HepG2 (cell line): Measurements from ENCODE around the gene TNP2. TPM values are rescaled to one million over a fixed set of nuclear protein-coding genes. Genes with fewer than 3 reads are reported as not detected.

Source experiments
- ARID2 ChIP-seq: sonication (generic); formaldehyde crosslinking; IDR thresholded peaks from 2 replicates; pipeline ENCODE4 v1.8.1; 2022; ENCODE audit warnings: mild to moderate bottlenecking, missing genetic modification reagents, borderline replicate concordance
- CENPX ChIP-seq: sonication (generic); formaldehyde crosslinking; IDR thresholded peaks from 2 replicates; pipeline ENCODE4 v1.9.0; 2021; ENCODE audit warnings: mild to moderate bottlenecking, missing genetic modification reagents, moderate library complexity
- HDAC1 ChIP-seq: sonication (generic); formaldehyde crosslinking; IDR thresholded peaks from 2 replicates; pipeline ENCODE4 v1.5.1; 2020; ENCODE audit warnings: mild to moderate bottlenecking, missing genetic modification reagents
- NAIF1 ChIP-seq: sonication (generic); formaldehyde crosslinking; IDR thresholded peaks from 2 replicates; pipeline ENCODE4 v1.5.0; 2020; ENCODE audit warnings: mild to moderate bottlenecking, missing genetic modification reagents, borderline replicate concordance
- SIN3A ChIP-seq: IDR thresholded peaks from 2 replicates; pipeline ENCODE4 v1.6.1; 2011; ENCODE audit warnings: low read depth, mild to moderate bottlenecking, control low read depth, low read length, borderline replicate concordance
- TEAD2 ChIP-seq: sonication (generic); formaldehyde crosslinking; IDR thresholded peaks from 2 replicates; pipeline ENCODE4 v1.9.0; 2021; ENCODE audit warnings: missing genetic modification reagents
- XRCC5 ChIP-seq: fragments of 200-400 bp; formaldehyde crosslinking; optimal IDR thresholded peaks from 2 replicates; pipeline ENCODE3; 2017; ENCODE audit warnings: mild to moderate bottlenecking, low read length
- ZBTB38 ChIP-seq: sonication (generic); formaldehyde crosslinking; IDR thresholded peaks from 2 replicates; pipeline ENCODE4 v1.5.1; 2020; ENCODE audit warnings: mild to moderate bottlenecking, missing genetic modification reagents
- ZFP82 ChIP-seq: sonication (generic); formaldehyde crosslinking; IDR thresholded peaks from 2 replicates; pipeline ENCODE4 v1.5.1; 2020; ENCODE audit warnings: mild to moderate bottlenecking, missing genetic modification reagents, borderline replicate concordance
- ZNF136 ChIP-seq: sonication (generic); formaldehyde crosslinking; IDR thresholded peaks from 2 replicates; pipeline ENCODE4 v1.8.1; 2022; ENCODE audit warnings: low read depth, mild to moderate bottlenecking, moderate library complexity, missing genetic modification reagents
- ZNF292 ChIP-seq: sonication (generic); formaldehyde crosslinking; IDR thresholded peaks from 2 replicates; pipeline ENCODE4 v1.8.1; 2022; ENCODE audit warnings: mild to moderate bottlenecking, low read depth, missing genetic modification reagents, borderline replicate concordance
- ZNF782 ChIP-seq: sonication (generic); formaldehyde crosslinking; IDR thresholded peaks from 2 replicates; pipeline ENCODE4 v1.4.0; 2020; ENCODE audit warnings: missing genetic modification reagents, mild to moderate bottlenecking, borderline replicate concordance
- polyA plus RNA-seq, 8 experiments: library from polyadenylated mRNA; depleted of rRNA in 3 of 8; stranded (reverse) in 7 of 8; unstranded in 1 of 8; fragments of >200 nt; fragmentation: Illumina TruSeq in 4 of 8; extraction: Trizol in 4 of 8; gene quantifications; 2 replicates each; pipeline versions ENCODE4 v1.2.1 to v1.2.3, GENCODE V29; 2011 to 2016; ENCODE audit warnings: low read depth in 4 of 8, missing spikeins in 1 of 8, mixed read lengths in 1 of 8; ENCODE audit not compliant: insufficient read depth in 1 of 8
- total RNA-seq, 5 experiments: library from RNA; depleted of rRNA; stranded (reverse); fragments of >200 nt; fragmentation: Illumina TruSeq; extraction: Trizol; gene quantifications; 2 replicates each; pipeline ENCODE4 v1.2.3, GENCODE V29; 2016; ENCODE audit warnings: low read depth in 1 of 5
- TF ChIP-seq, protein P1 (sequence below), 2 experiments: IDR thresholded peaks; 2 replicates each; pipeline ENCODE4 v1.6.1; 2011 to 2012; ENCODE audit warnings: low read length in 2 of 2, borderline replicate concordance in 1 of 2, low read depth in 1 of 2, mild to moderate bottlenecking in 1 of 2, moderate library complexity in 1 of 2
- TF ChIP-seq, protein P2 (sequence below): sonication (generic); formaldehyde crosslinking; IDR thresholded peaks from 2 replicates; pipeline ENCODE4 v1.8.1; 2023; ENCODE audit warnings: mild to moderate bottlenecking, inconsistent platforms, moderate library complexity, missing genetic modification reagents, borderline replicate concordance
- TF ChIP-seq, protein P3 (sequence below): sonication (generic); formaldehyde crosslinking; conservative IDR thresholded peaks from 2 replicates; pipeline ENCODE4 v1.4.0; 2020; ENCODE audit warnings: mild to moderate bottlenecking, missing genetic modification reagents, moderate library complexity
- TF ChIP-seq, protein P4 (sequence below): sonication (generic); formaldehyde crosslinking; IDR thresholded peaks from 2 replicates; pipeline ENCODE4 v1.4.0; 2020; ENCODE audit warnings: missing genetic modification reagents, borderline replicate concordance

Gene TNP2
- total and polyA plus RNA-seq, 2 of the 13 experiments (the other 11 are each of a cell fraction or from before 2014, with no cell fraction given): not detected

DNA sequence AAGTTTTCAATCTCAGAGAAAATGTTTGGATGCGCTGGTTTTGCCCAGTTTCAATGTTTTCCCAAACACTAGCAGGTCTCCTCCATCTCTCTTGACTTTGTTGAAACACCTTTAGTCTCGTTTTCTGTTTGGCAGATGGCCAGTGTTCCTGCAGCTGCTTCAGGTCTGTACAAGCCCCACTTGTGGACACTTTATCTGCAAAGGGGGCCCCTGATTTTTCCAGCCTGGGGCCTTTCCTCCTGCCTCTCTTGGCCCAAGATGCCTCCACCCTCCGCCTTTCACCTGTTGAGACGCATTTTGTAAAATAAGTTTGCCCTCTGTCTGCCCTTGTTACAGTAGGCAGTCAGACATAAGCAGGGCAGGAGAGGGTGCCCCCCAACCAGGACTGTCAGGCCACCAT is 33.9 kb upstream of the TNP2 start (continued):
- TF ChIP-seq, protein P1, sequence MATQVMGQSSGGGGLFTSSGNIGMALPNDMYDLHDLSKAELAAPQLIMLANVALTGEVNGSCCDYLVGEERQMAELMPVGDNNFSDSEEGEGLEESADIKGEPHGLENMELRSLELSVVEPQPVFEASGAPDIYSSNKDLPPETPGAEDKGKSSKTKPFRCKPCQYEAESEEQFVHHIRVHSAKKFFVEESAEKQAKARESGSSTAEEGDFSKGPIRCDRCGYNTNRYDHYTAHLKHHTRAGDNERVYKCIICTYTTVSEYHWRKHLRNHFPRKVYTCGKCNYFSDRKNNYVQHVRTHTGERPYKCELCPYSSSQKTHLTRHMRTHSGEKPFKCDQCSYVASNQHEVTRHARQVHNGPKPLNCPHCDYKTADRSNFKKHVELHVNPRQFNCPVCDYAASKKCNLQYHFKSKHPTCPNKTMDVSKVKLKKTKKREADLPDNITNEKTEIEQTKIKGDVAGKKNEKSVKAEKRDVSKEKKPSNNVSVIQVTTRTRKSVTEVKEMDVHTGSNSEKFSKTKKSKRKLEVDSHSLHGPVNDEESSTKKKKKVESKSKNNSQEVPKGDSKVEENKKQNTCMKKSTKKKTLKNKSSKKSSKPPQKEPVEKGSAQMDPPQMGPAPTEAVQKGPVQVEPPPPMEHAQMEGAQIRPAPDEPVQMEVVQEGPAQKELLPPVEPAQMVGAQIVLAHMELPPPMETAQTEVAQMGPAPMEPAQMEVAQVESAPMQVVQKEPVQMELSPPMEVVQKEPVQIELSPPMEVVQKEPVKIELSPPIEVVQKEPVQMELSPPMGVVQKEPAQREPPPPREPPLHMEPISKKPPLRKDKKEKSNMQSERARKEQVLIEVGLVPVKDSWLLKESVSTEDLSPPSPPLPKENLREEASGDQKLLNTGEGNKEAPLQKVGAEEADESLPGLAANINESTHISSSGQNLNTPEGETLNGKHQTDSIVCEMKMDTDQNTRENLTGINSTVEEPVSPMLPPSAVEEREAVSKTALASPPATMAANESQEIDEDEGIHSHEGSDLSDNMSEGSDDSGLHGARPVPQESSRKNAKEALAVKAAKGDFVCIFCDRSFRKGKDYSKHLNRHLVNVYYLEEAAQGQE (IDR thresholded peaks at IDR 0.05; ENCODE audit: borderline replicate concordance in 1 of 2, low read depth in 1 of 2, low read length in 2 of 2): no peak
- TF ChIP-seq ZNF782 (CRISPR knock-in tag) (no peak), HDAC1 (CRISPR knock-in tag) (peak; percentile 29; the same call in 1 of the 2 replicates), ZNF136 (CRISPR knock-in tag) (0 out of 2 replicates have a peak, but pooled peaks have one; percentile 65), ZNF292 (CRISPR knock-in tag) (no peak), SIN3A (no peak), XRCC5 (peak; percentile 2), TEAD2 (CRISPR knock-in tag) (no peak), ZBTB38 (peak; percentile 4; the same call in 1 of the 2 replicates), NAIF1 (CRISPR knock-in tag) (0 out of 2 replicates have a peak, but pooled peaks have one; percentile 25), CENPX (CRISPR knock-in tag) (no peak), ARID2 (CRISPR knock-in tag) (peak; percentile 71; the same call in 1 of the 2 replicates), ZFP82 (no peak)
- TF ChIP-seq, protein P2, sequence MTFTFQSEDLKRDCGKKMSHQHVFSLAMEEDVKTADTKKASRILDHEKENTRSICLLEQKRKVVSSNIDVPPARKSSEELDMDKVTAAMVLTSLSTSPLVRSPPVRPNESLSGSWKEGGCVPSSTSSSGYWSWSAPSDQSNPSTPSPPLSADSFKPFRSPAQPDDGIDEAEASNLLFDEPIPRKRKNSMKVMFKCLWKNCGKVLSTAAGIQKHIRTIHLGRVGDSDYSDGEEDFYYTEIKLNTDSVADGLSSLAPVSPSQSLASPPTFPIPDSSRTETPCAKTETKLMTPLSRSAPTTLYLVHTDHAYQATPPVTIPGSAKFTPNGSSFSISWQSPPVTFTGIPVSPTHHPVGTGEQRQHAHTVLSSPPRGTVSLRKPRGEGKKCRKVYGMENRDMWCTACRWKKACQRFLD: no peak
- TF ChIP-seq, protein P3, sequence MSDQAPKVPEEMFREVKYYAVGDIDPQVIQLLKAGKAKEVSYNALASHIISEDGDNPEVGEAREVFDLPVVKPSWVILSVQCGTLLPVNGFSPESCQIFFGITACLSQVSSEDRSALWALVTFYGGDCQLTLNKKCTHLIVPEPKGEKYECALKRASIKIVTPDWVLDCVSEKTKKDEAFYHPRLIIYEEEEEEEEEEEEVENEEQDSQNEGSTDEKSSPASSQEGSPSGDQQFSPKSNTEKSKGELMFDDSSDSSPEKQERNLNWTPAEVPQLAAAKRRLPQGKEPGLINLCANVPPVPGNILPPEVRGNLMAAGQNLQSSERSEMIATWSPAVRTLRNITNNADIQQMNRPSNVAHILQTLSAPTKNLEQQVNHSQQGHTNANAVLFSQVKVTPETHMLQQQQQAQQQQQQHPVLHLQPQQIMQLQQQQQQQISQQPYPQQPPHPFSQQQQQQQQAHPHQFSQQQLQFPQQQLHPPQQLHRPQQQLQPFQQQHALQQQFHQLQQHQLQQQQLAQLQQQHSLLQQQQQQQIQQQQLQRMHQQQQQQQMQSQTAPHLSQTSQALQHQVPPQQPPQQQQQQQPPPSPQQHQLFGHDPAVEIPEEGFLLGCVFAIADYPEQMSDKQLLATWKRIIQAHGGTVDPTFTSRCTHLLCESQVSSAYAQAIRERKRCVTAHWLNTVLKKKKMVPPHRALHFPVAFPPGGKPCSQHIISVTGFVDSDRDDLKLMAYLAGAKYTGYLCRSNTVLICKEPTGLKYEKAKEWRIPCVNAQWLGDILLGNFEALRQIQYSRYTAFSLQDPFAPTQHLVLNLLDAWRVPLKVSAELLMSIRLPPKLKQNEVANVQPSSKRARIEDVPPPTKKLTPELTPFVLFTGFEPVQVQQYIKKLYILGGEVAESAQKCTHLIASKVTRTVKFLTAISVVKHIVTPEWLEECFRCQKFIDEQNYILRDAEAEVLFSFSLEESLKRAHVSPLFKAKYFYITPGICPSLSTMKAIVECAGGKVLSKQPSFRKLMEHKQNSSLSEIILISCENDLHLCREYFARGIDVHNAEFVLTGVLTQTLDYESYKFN (CRISPR knock-in tag): no peak
- TF ChIP-seq, protein P4, sequence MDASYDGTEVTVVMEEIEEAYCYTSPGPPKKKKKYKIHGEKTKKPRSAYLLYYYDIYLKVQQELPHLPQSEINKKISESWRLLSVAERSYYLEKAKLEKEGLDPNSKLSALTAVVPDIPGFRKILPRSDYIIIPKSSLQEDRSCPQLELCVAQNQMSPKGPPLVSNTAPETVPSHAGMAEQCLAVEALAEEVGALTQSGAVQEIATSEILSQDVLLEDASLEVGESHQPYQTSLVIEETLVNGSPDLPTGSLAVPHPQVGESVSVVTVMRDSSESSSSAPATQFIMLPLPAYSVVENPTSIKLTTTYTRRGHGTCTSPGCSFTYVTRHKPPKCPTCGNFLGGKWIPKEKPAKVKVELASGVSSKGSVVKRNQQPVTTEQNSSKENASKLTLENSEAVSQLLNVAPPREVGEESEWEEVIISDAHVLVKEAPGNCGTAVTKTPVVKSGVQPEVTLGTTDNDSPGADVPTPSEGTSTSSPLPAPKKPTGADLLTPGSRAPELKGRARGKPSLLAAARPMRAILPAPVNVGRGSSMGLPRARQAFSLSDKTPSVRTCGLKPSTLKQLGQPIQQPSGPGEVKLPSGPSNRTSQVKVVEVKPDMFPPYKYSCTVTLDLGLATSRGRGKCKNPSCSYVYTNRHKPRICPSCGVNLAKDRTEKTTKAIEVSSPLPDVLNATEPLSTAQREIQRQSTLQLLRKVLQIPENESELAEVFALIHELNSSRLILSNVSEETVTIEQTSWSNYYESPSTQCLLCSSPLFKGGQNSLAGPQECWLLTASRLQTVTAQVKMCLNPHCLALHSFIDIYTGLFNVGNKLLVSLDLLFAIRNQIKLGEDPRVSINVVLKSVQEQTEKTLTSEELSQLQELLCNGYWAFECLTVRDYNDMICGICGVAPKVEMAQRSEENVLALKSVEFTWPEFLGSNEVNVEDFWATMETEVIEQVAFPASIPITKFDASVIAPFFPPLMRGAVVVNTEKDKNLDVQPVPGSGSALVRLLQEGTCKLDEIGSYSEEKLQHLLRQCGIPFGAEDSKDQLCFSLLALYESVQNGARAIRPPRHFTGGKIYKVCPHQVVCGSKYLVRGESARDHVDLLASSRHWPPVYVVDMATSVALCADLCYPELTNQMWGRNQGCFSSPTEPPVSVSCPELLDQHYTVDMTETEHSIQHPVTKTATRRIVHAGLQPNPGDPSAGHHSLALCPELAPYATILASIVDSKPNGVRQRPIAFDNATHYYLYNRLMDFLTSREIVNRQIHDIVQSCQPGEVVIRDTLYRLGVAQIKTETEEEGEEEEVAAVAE (CRISPR knock-in tag): no peak
